ENCODE results near the gene FASTKD3. TPM values are rescaled to one million over a fixed set of nuclear protein-coding genes. Genes with fewer than 3 reads are reported as not detected.
A peak's percentile ranks its signal among the peaks of the same experiment; 100 is the strongest.

FASTKD3 gene
- total RNA-seq, 1 experiment from 2014 or later, result 30.7 TPM

DNA sequence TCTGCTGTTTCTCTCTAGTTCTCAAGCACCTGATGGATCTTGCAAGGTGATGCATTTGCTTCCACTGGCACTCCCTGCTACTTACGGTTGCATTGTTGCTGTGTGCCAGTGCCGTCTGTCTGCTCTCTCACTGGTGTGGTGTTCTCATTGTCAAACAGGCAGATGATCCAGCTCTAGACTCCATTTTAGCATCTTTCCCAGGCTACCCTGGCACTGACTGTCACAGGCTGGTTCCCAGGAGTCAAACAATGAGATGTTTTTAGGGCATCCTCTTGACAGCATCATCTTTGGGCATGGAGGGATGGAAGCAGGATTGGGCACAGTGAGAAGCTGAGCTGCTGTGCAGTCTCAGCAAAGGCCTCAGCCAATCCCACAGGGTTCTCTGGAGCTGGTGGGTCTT, 13.0 kb upstream of the FASTKD3 start:
- DNase-seq (ENCODE audit: low read depth), result no peak

- DNase-seq (ENCODE audit: low read depth), result no peak
Observed at GRCh38 chr5:7881091-7881490, 12.3 kb upstream of the FASTKD3 start.

DNA sequence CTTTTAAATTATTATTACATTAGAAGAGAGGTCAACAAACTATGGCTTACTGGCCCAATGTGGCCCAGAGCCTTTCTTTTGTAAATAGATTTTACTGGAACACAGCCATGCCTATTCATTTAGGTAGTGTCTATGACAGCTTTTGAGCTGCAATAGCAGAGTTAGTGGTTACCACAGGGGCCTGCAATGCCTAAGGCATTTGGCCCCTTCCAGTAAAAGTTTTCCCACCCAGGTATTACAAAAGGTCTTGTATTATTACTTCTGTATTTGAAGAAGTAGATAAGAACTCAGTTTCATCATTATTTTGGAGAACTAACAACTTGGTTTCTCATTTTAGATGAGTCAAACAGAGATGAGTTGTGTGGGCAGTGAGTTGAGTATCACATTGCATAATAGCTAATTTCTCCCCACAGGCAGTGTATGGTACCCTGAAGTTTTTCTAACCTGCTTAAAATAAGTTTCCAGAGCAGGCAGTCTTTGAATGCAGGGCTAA, 9.6 kb upstream of the FASTKD3 start:
- peak; percentile 23 for DNase-seq (ENCODE audit: low read depth)

GRCh38 chr5:7877851-7878250, 9.0 kb upstream of the FASTKD3 start:
- peak; percentile 30 for DNase-seq (ENCODE audit: low read depth)

DNA sequence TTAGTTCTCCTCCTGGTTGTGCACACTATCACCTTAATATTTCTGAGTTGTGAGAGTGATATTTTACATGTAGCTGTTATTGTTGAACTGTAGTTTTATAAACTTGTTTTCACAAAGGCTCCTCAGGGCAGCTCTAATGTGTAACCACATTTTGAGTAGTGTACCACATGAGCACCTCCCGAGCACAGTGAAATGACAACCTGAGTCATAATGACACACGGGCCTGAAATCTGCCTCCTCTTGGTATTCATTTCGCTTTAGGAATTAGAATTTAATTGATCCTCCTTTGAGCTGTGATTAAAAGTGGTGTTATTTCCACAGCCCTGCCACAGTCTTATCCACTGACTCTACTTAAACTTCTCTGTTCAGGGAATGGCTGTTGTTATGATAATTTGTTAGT, 8.0 kb upstream of the FASTKD3 start:
- DNase-seq (ENCODE audit: low read depth), result peak; percentile 82

DNA sequence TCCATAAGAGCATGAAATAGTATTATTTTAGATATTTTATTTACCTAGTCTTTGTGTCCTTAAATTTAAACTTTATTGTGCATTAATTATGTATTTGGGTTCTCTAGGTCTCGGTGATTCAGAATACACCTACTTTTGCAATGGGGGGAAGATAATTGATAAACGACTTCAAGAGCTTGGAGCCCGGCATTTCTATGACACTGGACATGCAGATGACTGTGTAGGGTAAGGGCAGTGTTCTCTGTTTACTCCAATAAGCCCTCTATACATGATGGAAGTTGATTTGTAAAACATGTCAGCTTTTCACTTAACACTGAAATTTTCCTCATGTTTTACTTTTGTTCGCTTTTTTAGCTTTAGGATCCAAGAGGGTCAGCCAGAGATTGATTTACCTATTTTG, 6.3 kb upstream of the FASTKD3 start:
- DNase-seq (ENCODE audit: low read depth), result no peak

- no peak for DNase-seq (ENCODE audit: low read depth)
Observed at GRCh38 chr5:7874639-7875038, 5.8 kb upstream of the FASTKD3 start.

GRCh38 chr5:7873216-7873615, 4.4 kb upstream of the FASTKD3 start:
- no peak for DNase-seq (ENCODE audit: low read depth)

DNA sequence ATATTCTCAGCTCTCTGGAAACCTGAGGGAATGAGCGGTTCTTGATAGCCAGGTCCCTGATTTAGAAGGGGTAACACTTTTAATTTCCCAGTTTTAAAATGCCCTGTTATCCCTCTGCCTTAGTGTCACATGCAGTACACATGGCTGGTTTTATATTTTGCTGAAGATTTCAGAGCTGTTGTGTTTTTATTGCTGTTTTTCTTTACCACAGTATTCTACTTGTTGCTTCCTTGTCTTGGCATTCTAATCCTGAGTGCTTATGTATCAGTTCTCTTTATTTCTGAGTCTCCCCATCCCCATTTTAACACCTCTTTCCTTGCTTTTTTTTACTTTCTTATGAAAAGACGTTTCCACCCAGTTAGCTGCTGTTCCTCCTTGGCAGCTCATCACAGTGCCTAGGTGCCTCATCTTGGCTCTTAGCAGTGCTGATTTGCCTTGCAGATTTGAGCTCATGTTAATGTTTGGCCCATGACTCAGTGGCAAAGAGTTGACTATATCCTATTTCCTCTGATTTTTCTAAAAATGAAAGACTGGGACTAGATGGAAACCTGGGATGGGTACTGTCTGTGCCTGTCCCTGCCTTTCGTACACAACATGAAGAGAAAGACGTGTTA, 3.8 kb upstream of the FASTKD3 start:
- no peak for DNase-seq (ENCODE audit: low read depth)

DNA sequence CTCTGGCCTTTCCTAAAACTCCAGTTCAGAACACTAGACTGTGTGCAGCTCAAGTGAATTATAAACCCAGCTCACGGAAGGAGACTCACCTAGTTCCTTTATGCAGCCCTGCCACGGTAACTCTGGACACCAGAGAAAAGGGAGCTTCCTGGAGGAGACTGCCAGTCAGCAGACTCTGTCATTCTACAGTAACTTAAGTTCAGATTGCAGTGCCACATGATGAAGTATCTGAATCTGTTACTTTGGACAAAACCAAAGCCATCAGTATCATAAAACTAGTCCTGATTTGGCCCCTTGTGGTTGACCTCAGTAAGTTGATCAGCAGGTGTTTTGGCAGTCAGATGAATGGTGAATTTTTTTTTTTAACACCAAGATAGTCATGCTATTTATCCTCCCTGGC, 2.8 kb upstream of the FASTKD3 start:
- DNase-seq (ENCODE audit: low read depth), result no peak

DNA sequence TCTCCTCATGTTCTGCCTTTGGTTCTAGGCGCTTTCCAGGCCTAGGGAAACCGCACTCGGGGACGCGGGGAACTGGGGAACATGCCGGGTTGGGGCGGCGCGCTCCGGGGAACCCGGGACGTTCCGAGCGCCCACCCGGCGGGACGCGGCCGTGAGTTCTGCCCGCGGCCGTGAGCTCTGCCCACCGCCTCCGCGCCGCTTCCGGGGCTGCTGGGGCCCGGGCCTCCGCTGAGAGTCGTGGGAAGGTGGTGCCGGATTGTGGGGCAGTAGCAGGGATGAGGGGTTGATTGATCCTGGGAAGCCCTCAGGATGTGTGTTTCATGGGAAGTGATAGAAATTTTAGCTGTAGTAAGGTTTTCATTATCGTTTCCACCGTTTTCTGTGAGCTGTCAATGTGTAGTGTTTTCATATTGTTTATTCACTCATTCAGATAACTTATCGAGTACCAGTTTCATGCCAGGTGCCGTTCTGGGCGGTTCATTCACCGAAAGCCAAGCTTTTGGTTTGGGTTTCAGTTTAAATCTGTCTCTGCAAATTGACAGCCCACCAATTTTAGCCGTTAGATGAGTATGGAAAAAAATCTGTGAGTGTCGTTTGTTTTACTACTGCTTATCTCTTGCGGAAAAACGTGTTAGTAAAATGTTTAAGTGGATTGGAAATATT, 774 bp upstream of the FASTKD3 start:
- peak; percentile 34 for DNase-seq (ENCODE audit: low read depth)

DNA sequence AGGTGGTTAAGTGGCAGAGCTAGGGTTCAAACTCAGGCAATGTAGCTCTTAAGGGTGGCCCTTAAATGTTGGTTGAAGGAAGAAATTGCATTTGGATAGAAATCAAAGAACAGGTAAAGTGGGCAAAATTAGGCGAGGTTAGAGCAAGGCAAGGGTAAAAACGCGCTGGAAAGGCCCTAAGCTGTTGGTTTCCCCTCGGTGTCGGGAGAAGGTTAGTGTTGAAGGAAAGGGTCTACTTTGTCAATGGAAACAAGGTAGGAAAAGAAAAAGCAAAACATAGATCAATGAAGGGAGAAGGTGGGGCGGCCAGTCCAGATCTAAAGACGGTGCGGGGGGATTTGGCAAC, 431 bp downstream of the FASTKD3 start:
- peak; percentile 16 for DNase-seq (ENCODE audit: low read depth)

- no peak for DNase-seq (ENCODE audit: low read depth)
Observed at GRCh38 chr5:7867260-7867659, 1.6 kb downstream of the FASTKD3 start.

DNA sequence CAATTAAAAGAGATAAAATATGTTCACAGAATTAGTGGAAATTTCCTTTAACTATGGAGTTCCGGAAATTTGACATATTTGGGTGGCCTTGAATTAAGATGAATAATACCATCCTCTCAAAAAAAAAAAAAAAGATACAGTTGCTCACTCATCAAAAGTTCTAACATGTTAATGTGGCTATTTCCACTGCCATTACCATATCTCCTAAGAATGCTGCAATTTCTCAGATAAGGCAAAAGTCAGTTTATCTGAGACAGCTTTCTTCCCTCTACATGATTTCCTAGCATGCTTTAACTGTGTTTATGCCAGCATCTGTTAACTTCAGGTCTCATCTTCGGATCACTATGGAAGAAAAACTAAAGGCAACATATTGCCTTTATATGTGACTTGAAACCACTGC, 2.6 kb downstream of the FASTKD3 start:
- no peak for DNase-seq (ENCODE audit: low read depth)

DNA sequence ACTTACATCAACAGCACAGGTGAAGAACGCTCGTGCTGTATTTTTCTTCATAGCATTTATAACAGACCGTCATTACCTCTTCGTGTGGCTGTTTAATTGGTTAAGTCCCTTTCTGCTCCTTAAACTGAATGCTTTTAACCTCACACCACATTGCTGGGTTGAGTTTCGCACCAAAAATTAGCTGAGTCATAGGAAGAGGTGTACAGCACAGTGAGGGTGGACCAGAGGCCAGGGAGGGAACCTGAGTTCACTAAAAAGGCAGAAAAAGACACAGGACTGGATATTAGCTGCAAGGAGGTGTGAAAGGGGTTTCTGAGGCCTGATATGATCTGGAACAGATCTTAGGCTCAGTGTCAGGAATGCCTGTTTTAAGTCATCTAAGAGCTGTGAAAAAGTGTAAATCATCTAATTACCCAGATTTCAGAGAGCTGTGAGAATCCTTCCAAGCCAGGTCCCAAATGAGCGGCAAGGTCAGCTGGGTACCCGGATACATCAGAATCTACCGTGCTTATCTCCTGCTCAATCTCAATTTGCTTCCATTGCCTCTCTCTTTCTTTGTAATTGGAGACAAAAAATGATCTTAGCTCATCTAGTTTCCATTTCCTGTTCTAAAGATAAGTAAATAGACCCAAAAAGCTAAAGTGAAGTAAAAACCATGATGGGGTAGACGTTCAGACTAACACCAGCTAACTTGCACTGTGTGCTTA, 10.8 kb downstream of the FASTKD3 start:
- peak; percentile 19 for DNase-seq (ENCODE audit: low read depth)

DNA sequence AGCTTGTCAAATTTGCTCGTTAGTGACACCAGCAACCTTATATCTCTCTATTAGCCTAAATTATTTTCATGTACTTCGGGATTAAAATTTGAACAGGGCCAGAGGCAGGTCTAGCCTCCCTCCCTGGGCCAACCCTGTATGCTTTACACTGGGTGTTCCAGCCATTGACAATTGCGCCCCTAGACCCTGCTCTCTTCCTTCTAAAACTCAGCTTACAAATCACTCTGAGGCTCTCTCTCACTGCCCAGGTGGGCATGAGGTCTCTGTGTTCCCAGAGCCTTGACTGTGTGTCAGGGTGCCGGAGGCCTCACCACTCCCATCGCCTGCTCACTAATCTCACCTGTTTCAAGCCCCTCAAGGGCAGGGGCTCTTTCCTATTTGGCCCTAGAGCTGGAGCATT, 11.5 kb downstream of the FASTKD3 start:
- no peak for DNase-seq (ENCODE audit: low read depth)

GRCh38 chr5:7856855-7857254, 12.0 kb downstream of the FASTKD3 start:
- DNase-seq (ENCODE audit: low read depth), result peak; percentile 36

DNA sequence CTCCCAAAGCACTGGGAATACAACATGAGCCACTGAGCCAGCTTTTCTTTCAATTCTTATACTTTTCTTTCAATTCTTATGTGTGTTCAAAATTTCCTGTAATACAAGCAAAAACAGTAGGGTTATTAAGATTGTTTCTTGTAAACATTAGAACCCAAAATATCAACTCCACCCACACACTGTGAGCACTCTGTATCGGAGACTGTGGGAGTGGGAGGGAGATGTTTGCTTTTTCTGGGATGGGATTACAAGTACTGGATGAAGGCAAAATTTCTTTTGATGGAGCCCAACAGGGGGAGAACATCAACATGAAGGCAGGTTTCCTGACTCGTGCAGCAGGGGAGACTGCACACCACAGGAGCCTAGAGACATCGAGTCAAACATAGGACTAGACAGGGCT, 13.2 kb downstream of the FASTKD3 start:
- DNase-seq (ENCODE audit: low read depth), result no peak

DNA sequence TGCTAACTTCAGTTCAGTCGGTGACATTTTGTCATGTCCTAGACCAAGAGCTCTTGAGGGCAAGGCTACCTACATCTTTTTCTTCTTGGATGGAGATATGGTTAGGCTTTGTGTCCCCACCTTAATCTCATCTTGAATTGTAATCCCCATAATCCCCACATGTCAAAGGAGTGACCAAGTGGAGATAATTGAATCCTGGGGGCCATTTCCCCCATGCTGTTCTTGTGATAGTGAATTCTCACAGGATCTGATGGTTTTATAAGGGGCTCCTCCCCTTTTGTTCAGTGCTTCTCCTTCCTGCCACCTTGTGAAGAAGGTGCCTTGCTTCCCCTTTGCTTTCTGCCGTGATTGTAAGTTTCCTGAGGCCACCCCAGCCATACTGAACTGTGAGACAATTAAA, 15.8 kb downstream of the FASTKD3 start:
- DNase-seq (ENCODE audit: low read depth), result no peak

GRCh38 chr5:7852542-7852941, 16.3 kb downstream of the FASTKD3 start:
- DNase-seq (ENCODE audit: low read depth), result peak; percentile 6

DNA sequence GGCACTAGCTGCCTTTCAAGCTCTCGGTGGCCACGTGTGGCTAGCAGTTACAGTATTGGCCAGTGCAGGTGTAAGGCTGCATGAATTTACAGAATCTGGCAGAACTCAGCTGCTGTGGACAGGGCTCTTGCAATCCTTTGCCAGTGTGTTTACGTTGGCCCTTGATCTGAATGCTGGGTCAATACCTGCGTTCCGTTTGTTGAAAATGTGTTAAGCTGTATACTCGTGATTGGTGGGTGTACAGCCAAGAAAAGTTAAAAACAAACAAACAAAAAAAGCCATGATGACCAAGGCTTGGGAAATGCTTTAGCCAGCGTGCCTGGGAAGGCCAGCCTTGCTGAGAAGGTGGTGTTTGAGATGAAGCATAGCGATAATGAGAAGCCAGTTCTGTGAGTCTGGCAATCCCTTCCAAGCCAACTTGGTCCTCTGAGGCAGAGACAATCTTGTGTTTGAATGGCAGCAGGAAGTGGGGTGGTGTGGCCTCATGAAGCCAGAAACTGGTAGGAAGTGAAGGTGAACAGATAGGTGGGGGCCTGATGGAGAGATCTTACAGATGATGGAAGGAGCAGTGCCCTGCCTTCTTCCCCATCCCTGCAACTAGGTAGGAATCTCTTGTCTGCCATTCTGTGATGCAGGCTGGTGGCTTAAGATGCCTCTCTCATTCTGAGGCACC, 17.1 kb downstream of the FASTKD3 start:
- no peak for DNase-seq (ENCODE audit: low read depth)

DNA sequence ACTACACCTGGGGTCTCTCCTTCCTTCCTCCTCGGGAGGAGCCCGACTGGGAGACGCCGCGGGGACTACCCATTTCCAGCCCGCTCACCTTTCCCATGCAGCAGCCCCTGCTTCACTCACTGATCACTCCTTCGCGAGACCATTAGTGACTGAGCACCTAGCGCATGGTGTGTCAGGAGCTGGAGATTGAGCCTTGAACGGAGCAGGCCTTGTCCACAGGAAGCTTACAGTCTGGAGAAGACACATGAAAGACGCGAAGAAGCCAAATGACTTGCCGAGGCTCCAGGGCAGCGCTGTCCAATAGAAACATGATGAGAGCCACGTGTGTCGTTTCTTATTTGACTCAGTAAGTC, 17.6 kb downstream of the FASTKD3 start:
- DNase-seq (ENCODE audit: low read depth), result no peak

All from M059J (cell line).